ENCODE measurements around the gene NLRP9.
A peak's percentile ranks its signal among the peaks of the same experiment; 100 is the strongest.

The NLRP9 gene

GRCh38 chr19:55687281-55688201 is 50.7 kb downstream of the NLRP9 start:
- DNase-seq, result no peak

GRCh38 chr19:55686311-55687050 is 51.7 kb downstream of the NLRP9 start:
- DNase-seq, result no peak

- DNase-seq, result no peak
These were observed 52.4 kb downstream of the NLRP9 start for GRCh38 chr19:55685776-55686175.

- DNase-seq, result no peak
These were observed 53.1 kb downstream of the NLRP9 start for GRCh38 chr19:55684946-55685681.

- DNase-seq, result no peak
These were observed 54.5 kb downstream of the NLRP9 start for GRCh38 chr19:55683449-55684261.

- no peak for DNase-seq
These were observed 56.8 kb downstream of the NLRP9 start for GRCh38 chr19:55681131-55682092.

- DNase-seq, result no peak
These were observed 57.7 kb downstream of the NLRP9 start for GRCh38 chr19:55680339-55681130.

GRCh38 chr19:55679343-55680257 is 58.6 kb downstream of the NLRP9 start:
- DNase-seq, result no peak

- DNase-seq, result no peak
These were observed 60.0 kb downstream of the NLRP9 start for GRCh38 chr19:55678121-55678671.

- no peak for DNase-seq
These were observed 60.6 kb downstream of the NLRP9 start for GRCh38 chr19:55677572-55678028.

- DNase-seq, result no peak
These were observed 61.2 kb downstream of the NLRP9 start for GRCh38 chr19:55676889-55677505.

GRCh38 chr19:55676383-55676782 is 61.8 kb downstream of the NLRP9 start:
- DNase-seq, result no peak

GRCh38 chr19:55675661-55676354 is 62.4 kb downstream of the NLRP9 start:
- no peak for DNase-seq

GRCh38 chr19:55674841-55675660 is 63.2 kb downstream of the NLRP9 start, which contains the start of gene EPN1:
Gene EPN1 (plus strand): TSS chr19:55675226. CDS start chr19:55678628, 3,402 bp downstream.
- DNase-seq, result peak; percentile 95

GRCh38 chr19:55674459-55674840 is 63.8 kb downstream of the NLRP9 start:
- DNase-seq, result no peak

GRCh38 chr19:55673889-55674288 is 64.3 kb downstream of the NLRP9 start:
- no peak for DNase-seq

GRCh38 chr19:55673465-55673864 is 64.7 kb downstream of the NLRP9 start:
- no peak for DNase-seq

All from NCI-H510A (cell line).